HK-2 (cell line): ENCODE results near the gene MEGF11.

Experiments
- DNase-seq: peaks from one replicate; pipeline ENCODE4 v3.0.0-alpha.2; 2018; ENCODE audit not compliant: unreplicated experiment

The MEGF11 gene

GRCh38 chr15:66215811-66216210 is 37.7 kb downstream of the MEGF11 start:
- no peak for DNase-seq

DNA sequence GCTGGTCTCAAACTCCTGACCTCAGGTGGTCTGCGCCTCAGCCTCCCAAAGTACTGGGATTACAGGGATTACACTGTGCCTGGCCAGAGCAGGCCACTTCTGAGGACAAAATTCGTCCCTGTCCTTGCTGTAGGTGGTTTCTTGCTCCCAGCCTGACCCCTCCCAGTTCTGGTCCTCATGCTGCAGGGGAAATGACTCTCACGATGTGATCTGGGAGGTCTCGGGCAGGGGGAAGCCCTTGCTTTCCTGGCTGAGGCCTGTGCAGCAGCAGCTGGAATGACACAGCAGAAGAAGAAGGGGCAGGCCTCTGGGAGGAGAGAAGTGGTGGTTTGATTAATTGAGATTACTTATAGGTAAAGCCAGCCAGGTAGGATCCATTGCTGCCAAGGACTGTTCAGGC is 39.3 kb downstream of the MEGF11 start:
- DNase-seq: no peak

DNA sequence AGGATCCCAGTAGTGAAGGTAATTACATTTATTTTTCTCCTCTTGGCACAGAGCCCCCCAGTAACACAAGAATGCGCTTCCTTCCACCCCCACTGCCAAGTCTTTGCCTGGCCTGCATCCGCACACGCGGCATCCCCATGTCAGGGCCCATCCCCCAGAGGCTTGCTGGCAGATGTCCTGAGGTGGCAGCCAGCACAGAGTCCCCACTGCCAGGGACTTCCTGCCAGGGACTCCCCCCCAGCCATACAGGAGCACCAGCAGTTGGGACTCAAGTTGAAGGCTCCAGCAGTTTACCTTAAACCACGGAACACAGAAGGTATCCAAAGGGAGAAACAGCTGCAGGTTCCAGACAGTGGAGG is 41.0 kb downstream of the MEGF11 start:
- DNase-seq: no peak

DNA sequence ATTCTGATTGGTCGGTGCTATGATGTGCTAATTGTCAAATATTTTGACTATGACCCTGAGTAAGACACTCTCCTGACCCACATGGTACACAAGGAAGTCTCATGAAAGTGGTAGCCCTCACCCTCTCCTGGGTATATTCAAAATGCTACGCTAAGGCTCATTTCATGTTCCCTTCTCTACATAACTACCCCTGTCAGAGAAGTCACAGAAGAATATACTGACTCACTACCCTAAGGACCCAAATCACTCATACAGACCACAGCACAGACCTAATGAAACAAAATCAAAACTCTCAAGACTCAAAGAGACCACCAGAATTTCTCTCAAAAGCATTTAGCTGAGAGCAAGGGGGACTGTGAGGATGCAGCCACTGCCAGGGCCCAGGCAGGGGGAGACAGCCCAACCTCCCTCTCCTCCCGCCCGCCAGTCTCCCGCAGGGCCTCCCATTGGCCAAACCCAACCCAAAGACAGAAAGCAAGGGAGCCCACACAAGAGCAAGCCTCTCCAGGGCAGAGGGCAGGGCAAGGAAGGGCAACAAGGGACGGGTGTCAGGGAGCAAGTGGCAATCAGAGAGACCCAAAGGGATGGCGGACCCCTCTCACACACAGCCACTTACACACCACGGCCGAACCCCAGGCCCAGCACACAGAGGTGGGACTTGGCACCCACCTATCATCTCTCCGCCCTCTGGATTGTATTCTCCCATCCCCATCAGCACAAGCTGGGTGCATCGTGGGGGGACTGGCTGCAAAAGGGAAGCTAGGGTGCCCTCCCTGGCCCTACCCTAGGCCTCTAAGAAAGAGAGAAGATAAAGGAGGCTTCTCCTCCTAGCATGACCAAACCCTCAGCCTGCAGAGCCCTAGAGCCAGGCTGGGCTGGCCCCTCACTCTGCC is 41.6 kb downstream of the MEGF11 start:
- no peak for DNase-seq

GRCh38 chr15:66210684-66211083 is 42.9 kb downstream of the MEGF11 start:
- no peak for DNase-seq

GRCh38 chr15:66198757-66199156 is 54.8 kb downstream of the MEGF11 start:
- DNase-seq: no peak

DNA sequence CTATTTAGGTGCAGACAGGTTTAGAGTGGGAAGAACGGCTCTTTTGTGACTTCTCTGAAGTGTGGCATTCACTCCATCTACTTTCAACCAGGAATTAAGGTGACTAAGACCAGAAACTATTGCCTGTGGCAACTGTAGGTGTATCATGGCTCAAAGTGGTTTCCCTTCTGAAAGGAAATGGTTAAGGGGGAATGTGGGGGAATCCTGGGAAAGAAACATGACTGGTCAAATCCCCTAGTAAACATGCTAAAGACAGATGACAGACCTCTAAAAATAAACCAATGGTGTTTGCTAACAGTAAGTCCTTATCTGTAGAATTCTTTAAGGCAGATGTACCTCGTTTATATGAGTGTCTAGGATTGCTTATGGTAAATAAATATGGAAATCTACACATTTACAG is 56.9 kb downstream of the MEGF11 start:
- no peak for DNase-seq

DNA sequence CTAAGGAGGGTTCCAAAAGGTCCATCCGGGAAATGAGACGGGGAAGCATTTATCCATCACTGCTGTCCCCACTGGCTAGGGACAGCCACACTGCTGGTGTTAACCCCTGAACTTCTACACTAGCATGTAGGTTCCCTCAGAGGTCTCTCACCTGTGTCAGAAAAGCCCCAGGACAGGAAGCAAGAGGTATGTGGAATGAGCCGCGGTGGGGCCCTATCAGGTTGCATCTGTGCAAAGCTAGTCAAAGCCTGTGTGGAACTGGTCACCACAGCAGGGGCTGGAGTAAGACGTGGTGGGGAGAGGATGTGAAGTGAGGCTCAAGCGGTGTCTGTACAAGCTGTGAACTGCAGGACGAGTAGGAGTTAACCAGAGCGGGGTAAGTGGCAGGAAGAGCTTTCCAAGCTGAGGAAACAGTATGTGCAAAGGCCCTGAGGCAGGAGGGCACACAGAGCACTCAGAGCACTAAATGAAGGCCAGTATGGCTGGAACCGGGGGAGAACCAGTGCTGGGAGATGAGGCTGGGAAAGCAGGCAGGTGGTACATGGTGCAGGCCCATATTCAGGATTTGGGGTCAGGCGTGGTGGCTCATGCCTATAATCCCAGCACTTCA is 57.8 kb downstream of the MEGF11 start:
- no peak for DNase-seq

DNA sequence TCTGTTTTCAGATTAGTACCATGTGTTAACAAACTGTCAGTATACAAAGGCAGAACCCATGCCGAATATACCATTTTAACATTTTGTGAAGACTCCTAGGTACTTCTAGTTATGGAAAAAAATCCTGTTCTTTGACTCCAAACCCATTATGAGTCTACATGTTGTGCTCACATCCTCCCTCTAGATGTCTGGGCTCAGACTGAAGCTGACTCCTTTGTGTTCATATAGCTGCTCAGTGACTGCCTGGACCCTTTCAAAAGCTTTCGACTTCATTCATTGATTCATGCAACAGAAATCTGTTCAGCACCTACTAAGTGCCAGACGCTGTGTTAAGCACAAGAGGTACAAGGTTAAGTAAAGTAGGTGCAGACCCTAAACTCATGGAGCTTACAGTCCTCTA is 60.5 kb downstream of the MEGF11 start:
- no peak for DNase-seq

- DNase-seq: no peak
Measured at GRCh38 chr15:66190746-66191145, 62.8 kb downstream of the MEGF11 start.

GRCh38 chr15:66189291-66189690 is 64.3 kb downstream of the MEGF11 start:
- DNase-seq: no peak

DNA sequence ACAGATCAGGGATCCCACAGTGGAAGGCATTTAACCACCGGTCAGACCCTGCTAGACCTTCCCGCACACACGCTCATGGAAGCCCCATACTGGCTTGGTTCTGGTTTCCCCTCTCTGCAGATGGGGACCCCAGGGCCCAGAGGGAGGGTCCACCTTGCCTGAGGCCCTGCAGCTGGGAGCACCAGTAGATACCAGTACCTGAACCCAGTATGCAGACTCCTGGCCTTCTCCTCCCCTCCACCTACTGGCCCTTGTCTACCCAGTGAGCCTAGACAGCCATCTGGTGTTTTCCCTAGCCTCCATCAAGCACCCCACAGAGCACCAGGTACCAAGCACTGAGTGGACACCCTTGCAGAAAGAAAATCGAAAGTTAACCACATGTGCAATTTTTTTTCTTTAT is 65.1 kb downstream of the MEGF11 start:
- DNase-seq: no peak

- DNase-seq: no peak
Measured at GRCh38 chr15:66187271-66187670, 66.3 kb downstream of the MEGF11 start.

GRCh38 chr15:66186049-66186825 is 67.3 kb downstream of the MEGF11 start:
- no peak for DNase-seq

- DNase-seq: no peak
Measured at GRCh38 chr15:66184936-66185790, 68.4 kb downstream of the MEGF11 start.

DNA sequence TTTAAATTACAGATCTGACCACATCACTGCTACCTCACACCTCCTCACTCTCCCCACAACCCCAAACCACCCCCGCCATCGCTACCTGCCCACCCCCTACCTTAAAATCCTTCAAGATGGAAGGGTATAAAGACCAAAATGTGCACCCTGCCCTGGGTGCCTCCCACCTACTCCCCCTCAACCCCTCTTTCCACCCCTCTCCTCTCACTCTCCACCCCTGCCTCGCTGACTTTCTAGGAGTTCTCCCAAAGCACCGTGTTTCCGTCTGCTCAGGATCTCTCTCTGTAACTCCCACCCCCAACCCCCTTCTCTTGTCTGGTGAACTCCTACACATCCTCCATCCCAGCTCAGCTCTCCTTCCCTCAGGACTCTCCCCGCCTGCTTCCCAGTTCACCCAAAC is 69.1 kb downstream of the MEGF11 start:
- DNase-seq: no peak

- no peak for DNase-seq
Measured at GRCh38 chr15:66180531-66181097, 72.9 kb downstream of the MEGF11 start.

GRCh38 chr15:66178531-66178910 is 75.0 kb downstream of the MEGF11 start:
- DNase-seq: no peak

GRCh38 chr15:66172324-66172980 is 81.1 kb downstream of the MEGF11 start:
- no peak for DNase-seq

DNA sequence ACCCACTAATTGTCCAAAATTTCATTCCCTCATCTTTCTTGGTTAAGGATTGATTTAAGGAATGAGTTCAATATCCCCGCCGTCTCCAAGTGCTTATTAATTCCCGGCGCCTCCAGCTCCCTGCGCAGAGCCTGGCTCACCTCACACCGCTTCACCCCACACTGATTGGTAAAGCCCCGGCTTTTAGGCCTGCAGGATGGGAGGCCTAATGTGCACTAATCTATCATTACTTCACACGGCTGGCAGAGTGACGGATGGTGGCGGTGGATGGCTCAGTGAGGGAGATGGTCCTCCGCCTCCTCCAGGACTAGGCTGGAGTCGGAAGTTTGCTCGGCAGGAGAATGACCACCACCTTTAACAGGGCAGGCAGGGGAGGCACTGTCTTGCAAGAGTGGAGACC is 81.7 kb downstream of the MEGF11 start:
- no peak for DNase-seq

DNA sequence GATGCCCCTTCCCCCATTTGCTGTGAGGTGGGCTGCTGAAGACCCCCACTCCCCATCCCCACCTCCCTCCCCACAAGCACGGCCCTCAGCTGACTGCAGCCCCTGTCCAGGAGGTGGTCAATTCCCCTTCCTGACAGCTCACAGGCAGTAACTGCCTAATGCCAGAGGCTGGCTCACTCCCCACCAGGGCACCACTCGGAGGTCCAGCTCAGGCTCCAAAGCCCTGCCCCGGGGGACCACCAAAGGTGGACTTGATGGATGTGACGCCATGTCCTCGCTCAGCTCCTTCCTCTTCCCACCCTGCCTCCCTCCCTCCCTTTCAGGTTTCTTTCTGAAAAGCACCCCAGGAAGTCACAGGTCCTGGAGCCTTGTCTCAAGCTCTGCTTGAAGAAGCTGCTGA is 82.8 kb downstream of the MEGF11 start:
- no peak for DNase-seq
